ENCODE measurements around the gene TNNC1.

Gene TNNC1

DNA sequence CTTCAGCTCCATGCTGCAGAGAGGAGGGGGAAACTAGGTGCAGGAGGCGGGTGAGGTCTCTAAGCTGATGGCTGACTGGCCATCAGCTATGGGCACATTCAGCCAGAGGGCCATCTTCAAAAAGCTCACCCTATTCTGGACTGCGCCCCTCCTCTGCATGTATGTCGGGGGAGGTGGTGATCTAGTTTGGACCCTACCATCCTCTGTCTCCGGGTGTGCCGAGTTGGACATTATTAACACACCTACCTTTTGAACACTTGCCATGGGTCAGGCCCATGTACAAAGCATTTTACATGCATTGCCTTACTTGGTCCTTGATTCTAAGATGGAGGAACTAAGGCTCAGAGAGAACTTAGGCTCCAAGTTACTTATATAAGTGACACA is 3.0 kb upstream of the TNNC1 start:
- DNase-seq = no peak

GRCh38 chr3:52456169-52456799 is 2.4 kb upstream of the TNNC1 start:
- DNase-seq = no peak

DNA sequence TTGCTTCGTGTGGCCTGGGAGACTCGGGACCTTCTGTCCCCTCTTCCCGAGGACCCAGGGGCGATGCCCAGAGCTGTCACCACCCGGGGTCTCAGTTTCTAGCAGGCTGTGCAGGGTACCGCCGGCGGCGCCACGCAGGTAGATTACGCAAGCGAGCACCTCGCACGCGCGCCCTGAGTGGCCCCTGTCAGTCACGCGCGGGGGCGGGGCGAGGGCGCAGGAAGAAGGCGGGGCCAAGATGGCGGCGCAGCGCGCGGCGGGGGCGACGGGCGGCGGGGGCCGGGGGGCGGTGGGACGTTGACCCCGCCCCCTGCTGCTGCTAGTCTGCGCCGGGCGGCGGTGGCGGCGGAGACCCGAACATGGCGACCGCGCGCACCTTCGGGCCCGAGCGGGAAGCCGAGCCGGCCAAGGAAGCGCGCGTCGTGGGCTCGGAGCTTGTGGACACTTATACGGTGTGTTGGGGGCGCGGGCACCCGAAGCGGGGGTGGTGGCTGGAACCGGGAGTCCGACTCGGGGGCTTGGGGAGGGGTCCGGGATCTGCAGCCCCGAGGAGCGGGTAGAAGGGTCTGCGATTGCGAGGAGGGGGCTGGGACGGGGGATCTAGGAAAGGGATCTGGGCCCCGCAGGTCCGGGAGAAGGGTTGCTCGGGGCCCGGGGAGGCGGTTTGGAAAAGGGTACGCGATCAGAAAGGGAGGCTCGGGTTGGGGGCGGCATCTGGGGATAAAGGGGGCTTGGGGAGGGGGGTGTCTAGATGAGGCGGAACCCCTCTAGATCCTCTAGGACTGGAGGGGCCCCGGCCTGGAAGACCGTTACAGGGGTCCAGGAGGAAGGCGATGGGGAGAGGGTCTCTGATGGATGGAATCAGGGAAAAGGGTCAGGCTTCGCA is 1.7 kb upstream of the TNNC1 start, which contains the start of gene NISCH:
Gene NISCH (plus strand): TSS at position 322 of the 886 bp plus-strand sequence. CDS start 38 bp downstream, at position 360.
- DNase-seq = peak; percentile 96

DNA sequence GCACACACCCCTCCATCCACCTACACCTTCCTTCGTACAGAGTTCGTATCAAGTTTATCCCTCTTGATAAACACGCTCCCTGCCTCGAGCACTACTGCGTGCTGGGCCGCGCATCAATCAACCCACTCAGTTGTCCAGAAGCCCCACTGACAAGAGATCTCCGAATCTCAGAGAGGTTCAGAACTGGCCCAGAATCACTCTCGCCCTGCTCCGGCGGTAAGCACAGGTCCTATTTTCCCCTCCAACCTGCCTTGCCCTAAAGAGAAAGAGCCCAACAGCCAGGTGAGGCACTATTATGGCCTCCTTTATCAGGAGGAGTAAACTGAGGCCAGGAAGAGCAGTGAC is 1.1 kb upstream of the TNNC1 start:
- DNase-seq = no peak

DNA sequence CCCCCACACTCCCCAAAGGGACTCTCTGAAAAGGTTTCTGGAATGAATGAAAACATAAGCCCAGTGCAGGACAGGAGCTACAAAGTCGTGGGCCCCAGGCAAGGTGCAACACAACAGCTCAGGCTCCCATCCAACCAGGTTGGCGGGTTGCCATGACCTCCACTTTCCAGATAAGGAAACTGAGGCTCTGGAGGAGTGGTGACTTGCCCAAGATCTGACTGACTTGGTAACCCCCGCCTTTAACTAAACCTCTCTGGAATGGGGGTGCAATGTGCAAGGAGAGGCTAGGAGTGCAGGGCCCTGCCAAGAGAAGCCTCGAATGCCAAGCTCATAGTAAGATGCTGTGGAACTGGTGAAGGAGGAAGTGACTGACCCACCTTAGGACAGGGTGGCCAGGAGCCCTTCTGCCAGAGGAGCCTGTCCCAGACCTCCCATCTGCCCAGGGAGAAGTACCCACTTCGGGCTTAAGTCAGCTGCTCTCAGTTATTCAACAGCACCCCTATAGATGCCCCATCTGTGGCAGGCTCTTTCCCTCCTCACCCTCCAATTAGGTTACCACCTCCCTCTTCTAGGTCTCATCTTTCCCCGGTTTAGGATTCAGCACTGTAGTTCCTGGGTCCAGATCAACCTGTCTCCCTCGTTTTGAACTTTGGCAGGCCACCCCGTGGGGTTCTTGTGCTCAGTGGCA is 553 bp upstream of the TNNC1 start:
- no peak for DNase-seq

DNA sequence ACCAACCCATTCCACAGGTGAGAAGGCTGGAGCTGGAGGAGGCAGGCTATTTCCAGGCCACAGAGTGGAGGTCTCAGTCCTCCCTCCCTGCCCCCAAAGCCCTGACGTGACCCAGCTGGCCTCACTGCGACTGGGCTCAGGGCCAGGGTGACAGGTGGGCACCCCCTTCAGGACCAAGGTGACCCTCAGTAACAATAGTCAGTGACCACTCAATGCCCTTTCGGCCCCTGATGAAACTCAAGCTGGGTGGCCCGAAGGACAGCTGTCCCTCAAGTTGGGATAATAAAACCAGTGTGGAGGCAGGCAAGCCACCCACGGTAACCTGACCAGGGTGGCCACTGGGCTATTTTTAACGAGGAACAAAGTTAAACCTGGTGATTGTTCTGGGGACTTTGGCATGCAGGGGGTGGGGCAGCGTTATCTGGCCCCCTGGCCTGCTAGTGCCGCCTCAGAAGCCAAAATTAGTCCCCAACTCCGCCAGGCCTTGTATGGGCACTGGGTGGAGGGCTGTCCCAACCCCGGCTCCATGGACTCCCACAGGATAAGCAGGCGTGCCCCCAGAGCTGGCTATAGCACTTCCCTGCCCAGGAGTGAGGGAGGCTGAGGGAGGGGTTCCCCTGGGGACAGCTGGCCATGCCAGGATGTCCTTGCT is 1.1 kb downstream of the TNNC1 start:
- no peak for DNase-seq

DNA sequence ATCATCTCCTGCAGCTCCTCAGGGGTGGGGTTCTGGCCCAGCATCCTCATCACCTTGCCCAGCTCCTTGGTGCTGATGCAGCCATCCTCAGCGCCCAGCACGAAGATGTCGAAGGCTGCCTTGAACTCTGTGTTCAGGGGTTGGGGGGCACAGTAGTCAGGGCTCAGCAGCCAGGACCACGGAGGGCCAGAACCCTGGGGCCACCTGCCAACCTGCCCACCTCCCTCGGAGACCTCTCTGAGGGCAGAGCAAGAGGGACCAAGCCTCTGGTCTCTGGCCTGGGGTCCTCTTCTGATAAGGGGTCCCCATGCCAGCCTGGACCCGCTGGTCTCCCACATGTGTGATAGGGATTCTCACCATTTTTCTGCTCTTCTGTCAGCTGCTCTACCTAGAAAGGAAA is 1.7 kb downstream of the TNNC1 start:
- DNase-seq = no peak

GRCh38 chr3:52451237-52452083 is 2.4 kb downstream of the TNNC1 start:
- DNase-seq = no peak

DNA sequence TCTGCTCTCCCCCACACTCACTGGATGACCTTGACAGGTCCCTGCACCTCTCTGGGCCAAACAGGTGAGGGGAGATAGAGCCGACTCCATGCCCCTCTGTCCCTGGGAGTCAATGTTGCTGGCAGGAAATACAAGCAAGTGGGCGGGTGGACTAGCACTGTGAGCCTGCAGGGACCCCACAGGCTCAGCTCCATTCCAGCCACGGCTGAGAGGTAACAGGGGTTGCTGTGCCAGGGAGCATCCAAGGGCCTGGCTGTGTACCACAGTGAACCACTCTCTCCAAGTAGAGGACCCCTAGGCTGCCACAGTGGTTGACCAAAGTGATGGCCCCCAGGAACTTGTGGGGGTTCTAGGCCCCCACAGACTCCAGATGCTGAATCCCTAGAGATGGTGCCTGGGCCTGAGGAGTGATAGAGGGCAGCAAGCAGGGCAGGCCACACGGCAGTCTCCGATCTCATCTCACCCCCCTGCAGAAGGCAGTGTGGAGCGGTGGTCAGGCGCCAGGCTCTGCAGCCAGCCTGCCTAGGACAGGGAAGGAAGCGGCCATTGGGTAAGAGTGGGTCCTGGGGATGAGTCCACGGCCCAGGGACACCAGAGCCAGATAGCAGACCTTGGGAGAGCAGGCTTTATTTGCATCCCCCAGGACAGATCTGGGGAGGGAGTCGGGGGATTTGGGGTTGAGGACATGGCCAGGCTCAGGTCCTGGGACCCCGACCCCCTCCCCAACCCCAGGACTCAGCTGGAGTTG is 3.2 kb downstream of the TNNC1 start:
- DNase-seq = no peak

- no peak for DNase-seq
These were observed 6.1 kb downstream of the TNNC1 start for GRCh38 chr3:52447512-52448355.

- DNase-seq = peak; percentile 78
These were observed 7.0 kb downstream of the TNNC1 start for GRCh38 chr3:52446631-52447511.

DNA sequence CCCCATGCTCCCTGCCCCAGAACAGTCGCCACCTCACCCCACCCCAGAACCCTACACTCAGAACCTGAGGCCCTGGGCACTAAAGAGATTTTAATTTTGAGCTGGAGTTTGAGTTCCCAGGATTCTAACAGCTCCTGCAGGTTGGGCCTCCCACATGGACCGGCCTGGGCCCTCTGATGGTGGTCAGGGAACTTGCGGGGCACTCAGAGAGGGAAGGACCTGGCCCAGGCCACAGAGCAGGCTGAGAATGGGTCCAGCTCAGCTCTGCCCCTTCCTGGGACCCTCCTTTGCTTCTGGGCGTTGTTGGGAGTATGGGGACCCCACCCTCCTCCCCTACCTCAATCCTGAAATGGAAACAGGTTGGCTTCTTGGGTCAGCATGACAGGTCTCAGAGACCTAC is 7.8 kb downstream of the TNNC1 start:
- no peak for DNase-seq

GRCh38 chr3:52444860-52445793 is 8.7 kb downstream of the TNNC1 start, which contains the start of gene SEMA3G:
Gene SEMA3G (minus strand): TSS chr3:52445103. CDS start chr3:52445027, 76 bp downstream.
- DNase-seq = peak; percentile 78

DNA sequence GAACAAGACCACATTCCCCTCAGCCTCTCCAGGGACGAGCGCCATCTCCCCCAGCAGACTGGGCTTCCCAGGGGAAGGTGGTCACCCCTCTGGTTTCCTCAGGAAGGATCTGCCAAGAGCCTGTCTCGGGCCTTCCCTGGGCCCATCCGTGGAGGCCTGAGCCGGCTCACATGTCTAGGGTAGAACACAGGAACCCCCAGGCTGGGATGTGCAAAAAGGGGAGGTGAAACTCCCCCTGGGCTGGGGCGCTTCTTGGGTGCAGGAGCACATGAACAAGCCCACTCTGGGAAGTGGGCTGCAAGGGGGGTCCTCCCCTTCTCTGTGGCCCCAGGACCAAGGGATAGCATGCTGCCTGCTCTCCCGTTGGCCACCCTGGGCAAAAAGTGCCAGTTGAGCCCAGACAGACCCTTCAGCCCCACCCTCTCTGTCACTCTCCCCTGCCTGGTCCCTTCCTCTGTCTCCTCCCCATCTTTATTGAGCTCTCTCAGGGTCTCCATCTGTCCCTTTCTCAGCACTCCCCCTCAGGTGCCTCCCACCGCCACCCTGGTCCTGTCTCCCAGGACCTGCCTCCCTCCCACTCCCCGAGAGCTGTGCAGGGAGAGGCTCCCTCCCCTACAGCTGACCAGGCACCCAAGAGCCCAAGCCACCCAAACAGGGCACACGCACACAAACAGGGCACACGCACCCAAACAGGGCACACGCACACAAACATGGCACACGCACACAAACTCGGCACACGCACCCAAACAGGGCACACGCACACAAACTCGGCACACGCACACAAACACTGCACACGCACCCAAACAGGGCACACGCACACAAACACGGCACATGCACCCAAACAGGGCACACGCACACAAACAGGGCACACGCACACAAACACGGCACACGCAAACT is 9.8 kb downstream of the TNNC1 start:
- DNase-seq = no peak

GRCh38 chr3:52443268-52443610 is 10.6 kb downstream of the TNNC1 start:
- DNase-seq = no peak

GRCh38 chr3:52442409-52443267 is 11.2 kb downstream of the TNNC1 start:
- DNase-seq = no peak

Measured in stimulated activated CD4-positive, alpha-beta T cell treated with anti-CD3 and anti-CD28 coated beads, Interleukin-4, amount 100 ng/mL, for 24 hours (primary cell).